HEK293 (cell line): Measurements from ENCODE around the gene YIPF3.

Source experiments
- CTCF ChIA-PET: fragments of 350-600 bp; formaldehyde crosslinking; extraction: SDS; loops from one replicate; lab custom pipeline; 2021; ENCODE audit warnings: antibody characterized with exemption; lab: Yijun Ruan, JAX
- POLR2A ChIA-PET: fragments of 300-600 bp; formaldehyde crosslinking; extraction: SDS; loops from one replicate; lab custom pipeline; 2020; ENCODE audit warnings: antibody characterized with exemption, inconsistent platforms; lab: Yijun Ruan, JAX
- H3K27ac ChIP-seq: fragments of 200-500 bp; sonication (Bioruptor generic); 2 replicates; pipeline ENCODE4 v1.5.1; 2014; ENCODE audit warnings: low read depth, low read length, control low read depth, inconsistent platforms; ENCODE audit errors: extremely low read depth
- H3K36me3 ChIP-seq, 2 experiments: fragments of 200-500 bp in 1 of 2; sonication (Bioruptor generic) in 1 of 2; 1 replicate in 1 of 2; 2 replicates in 1 of 2; pipeline ENCODE4 v1.5.1; 2014 to 2017; ENCODE audit warnings: inconsistent platforms in 2 of 2, low read length in 2 of 2; ENCODE audit not compliant: control insufficient read depth in 2 of 2, insufficient read depth in 1 of 2
- H3K4me1 ChIP-seq: fragments of 200-500 bp; sonication (Bioruptor generic); 2 replicates; pipeline ENCODE4 v1.5.1; 2014; ENCODE audit warnings: mild to moderate bottlenecking, low read length, inconsistent platforms; ENCODE audit not compliant: control insufficient read depth, insufficient read depth
- H3K4me3 ChIP-seq: 2 replicates; pipeline ENCODE4 v1.5.1; 2011; ENCODE audit warnings: low read depth, mild to moderate bottlenecking, control low read depth, low read length, moderate library complexity
- H3K9me3 ChIP-seq: fragments of 200-500 bp; sonication (Bioruptor generic); 2 replicates; pipeline ENCODE4 v1.5.1; 2014; ENCODE audit warnings: low read depth, low read length, inconsistent platforms; ENCODE audit not compliant: control insufficient read depth, insufficient read depth
- GLIS1 ChIP-seq: fragments of 450-650 bp; formaldehyde crosslinking; IDR thresholded peaks from 2 replicates; pipeline ENCODE4 v1.5.1; 2016; ENCODE audit warnings: missing biosample characterization, missing genetic modification characterization
- HOXC10 ChIP-seq: sonication (generic); formaldehyde crosslinking; IDR thresholded peaks from 2 replicates; pipeline ENCODE4 v1.8.1; 2023; ENCODE audit warnings: mild to moderate bottlenecking, missing genetic modification reagents
- MZF1 ChIP-seq: fragments of 450-650 bp; formaldehyde crosslinking; IDR thresholded peaks from 2 replicates; pipeline ENCODE4 v1.5.1; 2017; ENCODE audit warnings: missing biosample characterization, missing genetic modification characterization, borderline replicate concordance
- OSR2 ChIP-seq: fragments of 450-650 bp; formaldehyde crosslinking; IDR thresholded peaks from 2 replicates; pipeline ENCODE4 v1.5.1; 2016; ENCODE audit warnings: missing biosample characterization, missing genetic modification characterization
- PRDM10 ChIP-seq: fragments of 450-650 bp; formaldehyde crosslinking; IDR thresholded peaks from 2 replicates; pipeline ENCODE4 v1.5.1; 2016; ENCODE audit warnings: missing biosample characterization, missing genetic modification characterization
- ZBTB20 ChIP-seq: fragments of 450-650 bp; formaldehyde crosslinking; IDR thresholded peaks from 2 replicates; pipeline ENCODE4 v1.5.1; 2016; ENCODE audit warnings: missing biosample characterization, missing genetic modification characterization
- ZBTB8A ChIP-seq: fragments of 450-650 bp; formaldehyde crosslinking; IDR thresholded peaks from 2 replicates; pipeline ENCODE4 v1.5.1; 2016; ENCODE audit warnings: missing biosample characterization, missing genetic modification characterization
- ZFP69B ChIP-seq: fragments of 450-650 bp; formaldehyde crosslinking; IDR thresholded peaks from 2 replicates; pipeline ENCODE4 v1.5.1; 2016; ENCODE audit warnings: missing biosample characterization, missing genetic modification characterization
- ZNF140 ChIP-seq: fragments of 450-650 bp; formaldehyde crosslinking; IDR thresholded peaks from 2 replicates; pipeline ENCODE4 v1.5.1; 2016; ENCODE audit warnings: missing biosample characterization, missing genetic modification characterization
- ZNF148 ChIP-seq: fragments of 450-650 bp; formaldehyde crosslinking; IDR thresholded peaks from 2 replicates; pipeline ENCODE4 v1.5.0; 2017; ENCODE audit warnings: missing biosample characterization, missing genetic modification characterization, borderline replicate concordance
- ZNF175 ChIP-seq: fragments of 450-650 bp; formaldehyde crosslinking; IDR thresholded peaks from 2 replicates; pipeline ENCODE4 v1.5.1; 2016; ENCODE audit warnings: missing biosample characterization, missing genetic modification characterization
- ZNF2 ChIP-seq: fragments of 450-650 bp; formaldehyde crosslinking; IDR thresholded peaks from 2 replicates; pipeline ENCODE4 v1.5.1; 2016; ENCODE audit warnings: missing biosample characterization, missing genetic modification characterization
- ZNF23 ChIP-seq: fragments of 450-650 bp; formaldehyde crosslinking; IDR thresholded peaks from 2 replicates; pipeline ENCODE4 v1.5.1; 2016; ENCODE audit warnings: missing biosample characterization, missing genetic modification characterization, borderline replicate concordance
- ZNF398 ChIP-seq: fragments of 450-650 bp; formaldehyde crosslinking; IDR thresholded peaks from 2 replicates; pipeline ENCODE4 v1.5.1; 2017; ENCODE audit warnings: missing biosample characterization, missing genetic modification characterization
- ZNF473 ChIP-seq: fragments of 450-650 bp; formaldehyde crosslinking; IDR thresholded peaks from 2 replicates; pipeline ENCODE4 v1.5.1; 2017; ENCODE audit warnings: missing biosample characterization, missing genetic modification characterization
- ZNF514 ChIP-seq: fragments of 450-650 bp; formaldehyde crosslinking; IDR thresholded peaks from 2 replicates; pipeline ENCODE4 v1.5.1; 2016; ENCODE audit warnings: missing biosample characterization, missing genetic modification characterization
- ZNF521 ChIP-seq: fragments of 450-650 bp; formaldehyde crosslinking; IDR thresholded peaks from 2 replicates; pipeline ENCODE4 v1.5.1; 2017; ENCODE audit warnings: missing biosample characterization, mild to moderate bottlenecking, missing genetic modification characterization
- ZNF571 ChIP-seq: fragments of 450-650 bp; formaldehyde crosslinking; IDR thresholded peaks from 2 replicates; pipeline ENCODE4 v1.5.0; 2017; ENCODE audit warnings: missing biosample characterization, missing genetic modification characterization
- ZNF596 ChIP-seq: fragments of 450-650 bp; IDR thresholded peaks from 2 replicates; pipeline ENCODE4 v1.5.0; 2018; ENCODE audit warnings: missing biosample characterization, mild to moderate bottlenecking, missing genetic modification characterization, moderate library complexity
- ZNF623 ChIP-seq: fragments of 450-650 bp; formaldehyde crosslinking; IDR thresholded peaks from 2 replicates; pipeline ENCODE4 v1.5.1; 2016; ENCODE audit warnings: missing biosample characterization, missing genetic modification characterization
- ZNF639 ChIP-seq: fragments of 450-650 bp; formaldehyde crosslinking; IDR thresholded peaks from 2 replicates; pipeline ENCODE4 v1.5.1; 2016; ENCODE audit warnings: missing biosample characterization, missing genetic modification characterization
- ZNF692 ChIP-seq: fragments of 450-650 bp; formaldehyde crosslinking; IDR thresholded peaks from 2 replicates; pipeline ENCODE4 v1.5.1; 2016; ENCODE audit warnings: missing biosample characterization, missing genetic modification characterization

YIPF3 gene

GRCh38 chr6:43521836-43522235, 5.1 kb upstream of the YIPF3 start:
- no peaks in the 10 kb centered on the region for H3K9me3 ChIP-seq
- TF ChIP-seq GLIS1 (no peak), ZNF514 (tag by site-specific recombination) (no peak), ZNF2 (tag by site-specific recombination) (no peak), ZNF148 (no peak), HOXC10 (no peak), PRDM10 (tag by site-specific recombination) (0 out of 2 replicates have a peak, but pooled peaks have one; percentile 50), ZBTB20 (tag by site-specific recombination) (no peak), ZNF398 (tag by site-specific recombination) (no peak), ZNF639 (no peak), ZNF473 (tag by site-specific recombination) (no peak), ZNF623 (tag by site-specific recombination) (no peak), OSR2 (peak; percentile 70)
- CTCF ChIA-PET: interaction anchor here (0.6 to 2.1 kb wide), 3 partner anchors 15 to 294 kb away, joined by 3 to 6 read pairs (median 3); no protein-coding TSS in a partner anchor
- no peak overlapping the region for H3K4me3 ChIP-seq
- POLR2A ChIA-PET: interaction anchor here (0.6 to 2.3 kb wide), 5 partner anchors 10 to 54 kb away, joined by 3 to 8 read pairs (median 8); partner anchors contain the start of genes LRRC73 and XPO5
- peaks cover 5% of the 10 kb centered on the region; the same call in 1 of the 2 replicates for H3K4me1 ChIP-seq
- peaks cover 30 to 82% of the 10 kb centered on the region in 2 experiments for H3K36me3 ChIP-seq
- H3K27ac ChIP-seq: no peak overlapping the region

- Histone ChIP-seq H3K36me3 (peaks cover 20 to 73% of the 10 kb centered on the region in 2 experiments), H3K27ac (no peak overlapping the region), H3K4me1 (peaks cover 9% of the 10 kb centered on the region; the same call in 1 of the 2 replicates), H3K4me3 (no peak overlapping the region), H3K9me3 (no peaks in the 10 kb centered on the region)
- ChIA-PET CTCF (interaction anchor here (0.7 to 2.1 kb wide), 2 partner anchors 13 to 21 kb away, joined by 3 to 6 read pairs; no protein-coding TSS in a partner anchor), POLR2A (interaction anchor here (0.6 to 2.3 kb wide), 3 partner anchors 12 to 57 kb away, joined by 3 to 8 read pairs (median 4); partner anchors contain the start of gene XPO5)
- TF ChIP-seq ZNF571: no peak
- TF ChIP-seq MZF1 (tag by site-specific recombination): no peak
- TF ChIP-seq ZBTB8A: no peak
- TF ChIP-seq ZNF596 (tag by site-specific recombination): no peak
- TF ChIP-seq ZFP69B (tag by site-specific recombination): 0 out of 2 replicates have a peak, but pooled peaks have one; percentile 9
- TF ChIP-seq ZNF521 (tag by site-specific recombination): no peak
- no peak for TF ChIP-seq ZNF140 (tag by site-specific recombination)
- no peak for TF ChIP-seq ZNF23 (tag by site-specific recombination)
- TF ChIP-seq ZNF692 (tag by site-specific recombination): peak; percentile 60; the same call in 1 of the 2 replicates
- TF ChIP-seq ZNF175: no peak
Observed at GRCh38 chr6:43520097-43520496, 3.4 kb upstream of the YIPF3 start.
